ENCODE data around the gene SHISA6.

GRCh38 chr17:11300201-11300600 is 59.2 kb downstream of the SHISA6 start:
- TF ChIP-seq FOXP2 (optimal IDR thresholded peaks at IDR 0.05; ENCODE audit: borderline replicate concordance, extremely low read depth, extremely low read length, insufficient read depth), result no peak
- no peak for TF ChIP-seq TAF1 (IDR thresholded peaks at IDR 0.05; ENCODE audit: borderline replicate concordance, insufficient read depth, low read length)
- TF ChIP-seq REST (IDR thresholded peaks at IDR 0.05; ENCODE audit: insufficient read depth in 1 of 2, low read depth in 2 of 2, low read length in 2 of 2), result no peak

All from PFSK-1 (cell line).